Lower lobe of right lung (tissue), 2 donors: ENCODE results near the gene TECPR2. TPM values are rescaled to one million over a fixed set of nuclear protein-coding genes. Genes with fewer than 3 reads are reported as not detected.

ENCODE experiments used
- ATAC-seq, 2 donors: fragments of 200-7000 bp; cut with Tn5 transposase; one replicate each; pipeline ENCODE4 v1.9.1; 2020 to 2022; ENCODE audit warnings: mild to moderate bottlenecking in 2 of 2, moderate library complexity in 2 of 2
- DNase-seq: peaks from one replicate; pipeline ENCODE4 v3.0.0-alpha.2; 2020
- H3K27ac ChIP-seq: fragments of 200-600 bp; one replicate; pipeline ENCODE4 v1.8.0; 2022
- H3K27me3 ChIP-seq: fragments of 200-600 bp; one replicate; pipeline ENCODE4 v1.8.0; 2022; ENCODE audit warnings: low read depth
- H3K36me3 ChIP-seq: fragments of 200-600 bp; one replicate; pipeline ENCODE4 v1.8.0; 2022; ENCODE audit warnings: mild to moderate bottlenecking
- H3K4me1 ChIP-seq: fragments of 200-600 bp; one replicate; pipeline ENCODE4 v1.8.0; 2022
- H3K4me3 ChIP-seq: fragments of 200-600 bp; one replicate; pipeline ENCODE4 v1.8.0; 2022; ENCODE audit warnings: mild to moderate bottlenecking
- H3K9me3 ChIP-seq: fragments of 200-600 bp; one replicate; pipeline ENCODE4 v1.8.0; 2022
- intact Hi-C: fragments of 100-400 bp; cut with DNase I; formaldehyde crosslinking; loops from one replicate; pipeline ENCODE4 v1.11.0; 2022
- total RNA-seq: library from RNA; stranded (reverse); fragmentation: NEBNext Ultra II Directional; extraction: Animal tissue kit (Norgen Biotek cat#: 25700); gene quantifications from one replicate; pipeline ENCODE4 v1.2.1, GENCODE V29; 2021
- TF ChIP-seq, protein P1 (sequence below): fragments of 200-600 bp; IDR thresholded peaks from one replicate; pipeline ENCODE4 v1.8.0; 2022; ENCODE audit warnings: antibody characterized with exemption, mild to moderate bottlenecking
- donor health status: DM: no; HTN: yes; CAD: no; lungs with severe emphysema.

Gene TECPR2
- total RNA-seq, 1 donor from 2014 or later = 23.2 TPM

DNA sequence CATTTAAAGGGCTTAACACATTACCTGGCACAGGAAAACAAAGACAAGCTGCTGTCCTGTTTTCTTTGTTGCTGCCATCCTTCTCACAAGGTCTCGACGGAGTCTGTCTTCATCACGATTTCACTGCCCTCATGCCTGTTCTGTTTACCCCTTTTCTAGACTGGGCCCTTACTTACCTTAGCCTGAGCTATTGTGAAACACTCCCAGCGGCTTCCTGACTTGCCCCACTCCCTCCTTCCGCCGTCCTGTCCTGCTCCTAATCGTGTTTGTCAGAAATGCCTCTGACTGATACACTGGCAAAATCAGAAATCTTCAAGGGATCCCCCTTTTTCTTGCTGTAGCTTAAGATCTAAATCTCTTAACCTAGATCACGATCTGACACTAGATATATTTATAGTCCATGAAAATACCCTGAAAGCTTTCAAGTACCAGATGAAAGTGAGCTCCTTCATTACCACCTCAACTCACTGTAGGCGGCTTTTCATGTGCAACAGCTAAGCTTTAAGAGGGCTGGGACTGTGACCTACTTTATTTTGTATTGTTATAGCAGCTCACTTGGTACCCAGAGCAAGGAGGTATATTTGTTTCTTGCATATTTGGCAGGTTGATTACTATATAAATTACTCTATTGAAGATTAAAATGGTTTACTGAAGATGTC is 32.1 kb downstream of the TECPR2 start:
- TF ChIP-seq, protein P1, sequence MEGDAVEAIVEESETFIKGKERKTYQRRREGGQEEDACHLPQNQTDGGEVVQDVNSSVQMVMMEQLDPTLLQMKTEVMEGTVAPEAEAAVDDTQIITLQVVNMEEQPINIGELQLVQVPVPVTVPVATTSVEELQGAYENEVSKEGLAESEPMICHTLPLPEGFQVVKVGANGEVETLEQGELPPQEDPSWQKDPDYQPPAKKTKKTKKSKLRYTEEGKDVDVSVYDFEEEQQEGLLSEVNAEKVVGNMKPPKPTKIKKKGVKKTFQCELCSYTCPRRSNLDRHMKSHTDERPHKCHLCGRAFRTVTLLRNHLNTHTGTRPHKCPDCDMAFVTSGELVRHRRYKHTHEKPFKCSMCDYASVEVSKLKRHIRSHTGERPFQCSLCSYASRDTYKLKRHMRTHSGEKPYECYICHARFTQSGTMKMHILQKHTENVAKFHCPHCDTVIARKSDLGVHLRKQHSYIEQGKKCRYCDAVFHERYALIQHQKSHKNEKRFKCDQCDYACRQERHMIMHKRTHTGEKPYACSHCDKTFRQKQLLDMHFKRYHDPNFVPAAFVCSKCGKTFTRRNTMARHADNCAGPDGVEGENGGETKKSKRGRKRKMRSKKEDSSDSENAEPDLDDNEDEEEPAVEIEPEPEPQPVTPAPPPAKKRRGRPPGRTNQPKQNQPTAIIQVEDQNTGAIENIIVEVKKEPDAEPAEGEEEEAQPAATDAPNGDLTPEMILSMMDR = no peak
- Histone ChIP-seq H3K36me3 (no peaks in the 10 kb centered on the region), H3K4me1 (peaks cover 7% of the 10 kb centered on the region), H3K4me3 (no peak overlapping the region), H3K9me3 (peaks cover 4% of the 10 kb centered on the region), H3K27me3 (no peaks in the 10 kb centered on the region), H3K27ac (peak overlapping the region; percentile 13)
- ATAC-seq (peak; percentile 74 to 86), DNase-seq (no peak)
- intact Hi-C loops = no loop called here

- Histone ChIP-seq H3K4me1 (no peaks in the 10 kb centered on the region), H3K27ac (no peak overlapping the region), H3K9me3 (peaks cover 4% of the 10 kb centered on the region), H3K27me3 (no peaks in the 10 kb centered on the region), H3K4me3 (no peak overlapping the region), H3K36me3 (no peaks in the 10 kb centered on the region)
- intact Hi-C loops = no loop called here
- no peak for DNase-seq
- TF ChIP-seq, protein P1 = no peak
- ATAC-seq = no peak
Measured at GRCh38 chr14:102396521-102396920, 33.8 kb downstream of the TECPR2 start.

- no peaks in the 10 kb centered on the region for H3K4me1 ChIP-seq
- H3K27me3 ChIP-seq = no peaks in the 10 kb centered on the region
- no peak overlapping the region for H3K27ac ChIP-seq
- ATAC-seq = no peak
- intact Hi-C loops = no loop called here
- peaks cover 13% of the 10 kb centered on the region for H3K36me3 ChIP-seq
- H3K4me3 ChIP-seq = no peak overlapping the region
- DNase-seq = no peak
- TF ChIP-seq, protein P1 = no peak
- peaks cover 16% of the 10 kb centered on the region for H3K9me3 ChIP-seq
Measured at GRCh38 chr14:102403028-102403427, 40.3 kb downstream of the TECPR2 start.

- Histone ChIP-seq H3K36me3 (peaks cover 29% of the 10 kb centered on the region), H3K4me3 (no peak overlapping the region), H3K4me1 (no peaks in the 10 kb centered on the region), H3K27me3 (no peaks in the 10 kb centered on the region), H3K27ac (no peak overlapping the region), H3K9me3 (peaks cover 14% of the 10 kb centered on the region)
- DNase-seq (no peak), ATAC-seq (no peak)
- TF ChIP-seq, protein P1 = no peak
- intact Hi-C loops = no loop called here
Measured at GRCh38 chr14:102407258-102407657, 44.5 kb downstream of the TECPR2 start.

DNA sequence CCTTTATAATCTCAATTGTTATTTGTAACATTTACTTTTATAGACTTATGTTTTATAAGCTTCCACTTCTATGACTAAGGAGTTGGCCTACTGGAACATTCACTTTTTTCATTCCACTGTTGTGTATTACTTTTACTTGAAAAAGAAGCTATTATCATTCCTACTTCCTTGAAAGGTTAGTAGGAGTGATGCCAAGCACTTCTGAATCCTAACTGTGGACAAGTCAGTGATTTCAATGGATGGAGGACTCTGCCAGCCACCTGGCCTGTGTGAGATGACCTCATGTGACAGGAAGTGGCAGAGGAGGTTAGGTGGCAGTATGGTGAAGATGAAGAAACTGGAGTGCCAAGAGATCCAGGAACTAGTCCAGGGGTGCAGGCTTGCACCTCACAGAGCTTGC is 46.0 kb downstream of the TECPR2 start:
- intact Hi-C loops = no loop called here
- Histone ChIP-seq H3K27me3 (no peaks in the 10 kb centered on the region), H3K4me3 (no peak overlapping the region), H3K4me1 (no peaks in the 10 kb centered on the region), H3K36me3 (peaks cover 29% of the 10 kb centered on the region), H3K27ac (no peak overlapping the region), H3K9me3 (no peaks in the 10 kb centered on the region)
- DNase-seq (no peak), ATAC-seq (no peak)
- TF ChIP-seq, protein P1 = no peak
